Aortic smooth muscle cell (primary cell): ENCODE measurements around the gene PCID2. TPM values are rescaled to one million over a fixed set of nuclear protein-coding genes. Genes with fewer than 3 reads are reported as not detected.

Experiments
- total RNA-seq: library from RNA; depleted of rRNA; stranded (reverse); fragments of >200 nt; gene quantifications from 2 replicates; pipeline ENCODE4 v1.2.3, GENCODE V29; 2014

The PCID2 gene
- total RNA-seq = 66.5 and 70.4 TPM in 2 replicates

GRCh38 chr13:113208421-113209335, at the start of gene PCID2:
Gene PCID2 (minus strand): TSS chr13:113208669. CDS start chr13:113208634, 35 bp downstream.

GRCh38 chr13:113209336-113209758, 878 bp upstream of the PCID2 start, which contains the start of gene CUL4A:
Gene CUL4A (plus strand): TSS chr13:113209613. CDS start chr13:113209628, 15 bp downstream.

GRCh38 chr13:113157929-113158747, 50.3 kb downstream of the PCID2 start, which contains the start of gene PROZ:
Gene PROZ (plus strand): TSS chr13:113158648. CDS start chr13:113158661, 13 bp downstream.

Other genes starting within 250 kb of the PCID2 start
- gene MCF2L, start 239.5 kb downstream of the PCID2 start, total RNA-seq = 0.62 and 0.79 TPM in 2 replicates
- gene F7, start 102.9 kb downstream of the PCID2 start, total RNA-seq = not detected in 2 replicates
- gene F10, start 85.9 kb downstream of the PCID2 start, total RNA-seq = 5.7 and 5.8 TPM in 2 replicates
- not detected in 2 replicates for gene PROZ, start 50.0 kb downstream of the PCID2 start, total RNA-seq
- gene CUL4A, start 944 bp upstream of the PCID2 start, total RNA-seq = 109 and 121 TPM in 2 replicates
- gene LAMP1, start 88.6 kb upstream of the PCID2 start, total RNA-seq = 198 and 206 TPM in 2 replicates
- gene GRTP1, start 155.5 kb upstream of the PCID2 start, total RNA-seq = 1.7 and 2.1 TPM in 2 replicates
- gene ADPRHL1, start 244.8 kb upstream of the PCID2 start, total RNA-seq = 0.37 and 0.53 TPM in 2 replicates